HEK293 (cell line): Measurements from ENCODE around the gene DOCK4.

Source experiments
- CTCF ChIA-PET: fragments of 350-600 bp; formaldehyde crosslinking; extraction: SDS; loops from one replicate; lab custom pipeline; 2021; ENCODE audit warnings: antibody characterized with exemption; lab: Yijun Ruan, JAX
- POLR2A ChIA-PET: fragments of 300-600 bp; formaldehyde crosslinking; extraction: SDS; loops from one replicate; lab custom pipeline; 2020; ENCODE audit warnings: antibody characterized with exemption, inconsistent platforms; lab: Yijun Ruan, JAX
- H3K27ac ChIP-seq: fragments of 200-500 bp; sonication (Bioruptor generic); 2 replicates; pipeline ENCODE4 v1.5.1; 2014; ENCODE audit warnings: low read depth, low read length, control low read depth, inconsistent platforms; ENCODE audit errors: extremely low read depth
- H3K36me3 ChIP-seq, 2 experiments: fragments of 200-500 bp in 1 of 2; sonication (Bioruptor generic) in 1 of 2; 1 replicate in 1 of 2; 2 replicates in 1 of 2; pipeline ENCODE4 v1.5.1; 2014 to 2017; ENCODE audit warnings: inconsistent platforms in 2 of 2, low read length in 2 of 2; ENCODE audit not compliant: control insufficient read depth in 2 of 2, insufficient read depth in 1 of 2
- H3K4me1 ChIP-seq: fragments of 200-500 bp; sonication (Bioruptor generic); 2 replicates; pipeline ENCODE4 v1.5.1; 2014; ENCODE audit warnings: mild to moderate bottlenecking, low read length, inconsistent platforms; ENCODE audit not compliant: control insufficient read depth, insufficient read depth
- H3K4me3 ChIP-seq: 2 replicates; pipeline ENCODE4 v1.5.1; 2011; ENCODE audit warnings: low read depth, mild to moderate bottlenecking, control low read depth, low read length, moderate library complexity
- H3K9me3 ChIP-seq: fragments of 200-500 bp; sonication (Bioruptor generic); 2 replicates; pipeline ENCODE4 v1.5.1; 2014; ENCODE audit warnings: low read depth, low read length, inconsistent platforms; ENCODE audit not compliant: control insufficient read depth, insufficient read depth
- FEZF1 ChIP-seq: fragments of 450-650 bp; formaldehyde crosslinking; IDR thresholded peaks from 2 replicates; pipeline ENCODE4 v1.5.1; 2016; ENCODE audit warnings: missing biosample characterization, missing genetic modification characterization
- HOXD13 ChIP-seq: sonication (generic); formaldehyde crosslinking; IDR thresholded peaks from 2 replicates; pipeline ENCODE4 v1.8.0; 2022; ENCODE audit warnings: missing genetic modification reagents, borderline replicate concordance
- IKZF3 ChIP-seq: fragments of 450-650 bp; IDR thresholded peaks from 2 replicates; pipeline ENCODE4 v1.5.0; 2018; ENCODE audit warnings: missing biosample characterization, mild to moderate bottlenecking, missing genetic modification characterization, moderate library complexity
- MYNN ChIP-seq: fragments of 450-650 bp; formaldehyde crosslinking; IDR thresholded peaks from 2 replicates; pipeline ENCODE4 v1.5.1; 2016; ENCODE audit warnings: missing biosample characterization, missing genetic modification characterization, borderline replicate concordance
- OSR2 ChIP-seq: fragments of 450-650 bp; formaldehyde crosslinking; IDR thresholded peaks from 2 replicates; pipeline ENCODE4 v1.5.1; 2016; ENCODE audit warnings: missing biosample characterization, missing genetic modification characterization
- RBAK ChIP-seq: fragments of 450-650 bp; formaldehyde crosslinking; IDR thresholded peaks from 2 replicates; pipeline ENCODE4 v1.5.1; 2016; ENCODE audit warnings: missing biosample characterization, missing genetic modification characterization
- SCRT2 ChIP-seq: fragments of 450-650 bp; formaldehyde crosslinking; IDR thresholded peaks from 2 replicates; pipeline ENCODE4 v1.5.1; 2016; ENCODE audit warnings: missing biosample characterization, missing genetic modification characterization
- SP7 ChIP-seq: fragments of 450-650 bp; formaldehyde crosslinking; IDR thresholded peaks from 2 replicates; pipeline ENCODE4 v1.5.1; 2016; ENCODE audit warnings: missing biosample characterization, missing genetic modification characterization
- WT1 ChIP-seq: fragments of 450-650 bp; formaldehyde crosslinking; IDR thresholded peaks from 2 replicates; pipeline ENCODE4 v1.5.1; 2016; ENCODE audit warnings: missing biosample characterization, missing genetic modification characterization
- YY1 ChIP-seq: fragments of 450-650 bp; formaldehyde crosslinking; IDR thresholded peaks from 2 replicates; pipeline ENCODE4 v1.5.1; 2018; ENCODE audit warnings: missing biosample characterization, missing genetic modification characterization
- ZBTB1 ChIP-seq: fragments of 450-650 bp; formaldehyde crosslinking; IDR thresholded peaks from 2 replicates; pipeline ENCODE4 v1.5.1; 2016; ENCODE audit warnings: missing biosample characterization, missing genetic modification characterization
- ZFHX2 ChIP-seq: fragments of 450-650 bp; formaldehyde crosslinking; conservative IDR thresholded peaks from 2 replicates; pipeline ENCODE4 v1.5.1; 2016; ENCODE audit warnings: missing biosample characterization, missing genetic modification characterization
- ZFP69B ChIP-seq: fragments of 450-650 bp; formaldehyde crosslinking; IDR thresholded peaks from 2 replicates; pipeline ENCODE4 v1.5.1; 2016; ENCODE audit warnings: missing biosample characterization, missing genetic modification characterization
- ZIC2 ChIP-seq: fragments of 450-650 bp; formaldehyde crosslinking; IDR thresholded peaks from 2 replicates; pipeline ENCODE4 v1.5.1; 2016; ENCODE audit warnings: missing biosample characterization, missing genetic modification characterization
- ZNF274 ChIP-seq, 2 experiments: fragments of 200-500 bp in 1 of 2; fragments of 450-650 bp in 1 of 2; sonication (Bioruptor generic) in 1 of 2; formaldehyde crosslinking in 1 of 2; IDR thresholded peaks; 2 replicates each; pipeline versions ENCODE4 v1.5.1 to v1.6.1; 2014 to 2016; ENCODE audit warnings: borderline replicate concordance in 1 of 2, inconsistent platforms in 1 of 2, low read length in 1 of 2, missing biosample characterization in 1 of 2, missing genetic modification characterization in 1 of 2
- ZNF394 ChIP-seq: fragments of 450-650 bp; formaldehyde crosslinking; IDR thresholded peaks from 2 replicates; pipeline ENCODE4 v1.5.1; 2016; ENCODE audit warnings: missing biosample characterization, missing genetic modification characterization, mild to moderate bottlenecking, moderate library complexity, borderline replicate concordance
- ZNF585B ChIP-seq: fragments of 450-650 bp; formaldehyde crosslinking; IDR thresholded peaks from 2 replicates; pipeline ENCODE4 v1.5.1; 2016; ENCODE audit warnings: missing biosample characterization, missing genetic modification characterization
- ZNF629 ChIP-seq: fragments of 450-650 bp; formaldehyde crosslinking; IDR thresholded peaks from 2 replicates; pipeline ENCODE4 v1.5.1; 2017; ENCODE audit warnings: missing biosample characterization, missing genetic modification characterization
- ZNF660 ChIP-seq: fragments of 450-650 bp; IDR thresholded peaks from 2 replicates; pipeline ENCODE4 v1.5.1; 2018; ENCODE audit warnings: missing biosample characterization, mild to moderate bottlenecking, missing genetic modification characterization
- ZNF768 ChIP-seq: fragments of 450-650 bp; formaldehyde crosslinking; IDR thresholded peaks from 2 replicates; pipeline ENCODE4 v1.5.1; 2018; ENCODE audit warnings: missing biosample characterization, mild to moderate bottlenecking, missing genetic modification characterization
- ZNF843 ChIP-seq: fragments of 450-650 bp; formaldehyde crosslinking; IDR thresholded peaks from 2 replicates; pipeline ENCODE4 v1.5.1; 2016; ENCODE audit warnings: missing biosample characterization, missing genetic modification characterization
- ZSCAN30 ChIP-seq: fragments of 450-650 bp; IDR thresholded peaks from 2 replicates; pipeline ENCODE4 v1.5.1; 2018; ENCODE audit warnings: missing biosample characterization, mild to moderate bottlenecking, missing genetic modification characterization, moderate library complexity
- ZXDB ChIP-seq: fragments of 450-650 bp; formaldehyde crosslinking; IDR thresholded peaks from 2 replicates; pipeline ENCODE4 v1.5.1; 2016; ENCODE audit warnings: missing biosample characterization, missing genetic modification characterization
- TF ChIP-seq, protein P1 (sequence below): fragments of 450-650 bp; formaldehyde crosslinking; IDR thresholded peaks from 2 replicates; pipeline ENCODE4 v1.5.1; 2017; ENCODE audit warnings: missing biosample characterization, missing genetic modification characterization
- TF ChIP-seq, protein P2 (sequence below): fragments of 450-650 bp; formaldehyde crosslinking; IDR thresholded peaks from 2 replicates; pipeline ENCODE4 v1.5.1; 2017; ENCODE audit warnings: missing biosample characterization, missing genetic modification characterization
- TF ChIP-seq, protein P3 (sequence below): fragments of 450-650 bp; formaldehyde crosslinking; IDR thresholded peaks from 2 replicates; pipeline ENCODE4 v1.5.1; 2016; ENCODE audit warnings: missing biosample characterization, missing genetic modification characterization
- TF ChIP-seq, protein P4 (sequence below): fragments of 450-650 bp; formaldehyde crosslinking; optimal IDR thresholded peaks from 2 replicates; pipeline ENCODE3; 2016; ENCODE audit warnings: missing biosample characterization, mild to moderate bottlenecking, missing genetic modification characterization

Gene DOCK4

DNA sequence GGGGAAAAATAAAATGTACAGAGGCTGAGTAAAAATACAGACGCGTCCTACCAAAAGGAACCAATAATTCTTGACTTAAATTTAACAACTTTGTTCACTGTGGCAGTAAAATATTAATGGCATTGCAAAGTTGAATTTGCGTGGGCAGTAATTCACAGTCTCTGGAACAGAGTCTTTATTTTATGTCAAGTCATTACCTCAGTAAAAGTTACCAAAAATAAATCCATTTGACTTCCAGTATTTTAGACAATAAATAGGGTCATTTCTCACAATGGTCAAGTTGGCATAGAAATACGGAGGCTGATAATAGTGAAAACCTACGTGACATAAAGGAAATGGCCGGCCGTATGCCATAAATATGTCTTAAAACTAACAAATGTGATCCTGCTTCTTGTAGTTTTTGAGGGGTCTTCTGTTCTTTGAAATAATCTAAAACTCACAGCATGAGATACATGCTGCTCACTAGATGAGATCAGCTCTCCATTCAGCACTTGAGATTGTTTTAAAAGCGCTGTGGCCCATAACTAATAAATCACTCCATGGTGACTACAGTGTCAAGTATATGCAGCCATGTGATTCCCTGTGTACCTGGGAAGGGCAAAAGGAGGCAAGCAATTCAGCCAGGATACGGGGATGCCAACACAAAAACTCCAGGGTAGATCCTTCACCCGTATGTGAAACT is 75.3 kb downstream of the DOCK4 start (continued):
- 0 out of 2 replicates have a peak, but pooled peaks have one; percentile 9 for TF ChIP-seq WT1 (tag by site-specific recombination)
- 0 out of 2 replicates have a peak, but pooled peaks have one; percentile 10 for TF ChIP-seq ZNF394 (tag by site-specific recombination)
- peak; percentile 84 for TF ChIP-seq ZXDB (tag by site-specific recombination)
- TF ChIP-seq, protein P1, sequence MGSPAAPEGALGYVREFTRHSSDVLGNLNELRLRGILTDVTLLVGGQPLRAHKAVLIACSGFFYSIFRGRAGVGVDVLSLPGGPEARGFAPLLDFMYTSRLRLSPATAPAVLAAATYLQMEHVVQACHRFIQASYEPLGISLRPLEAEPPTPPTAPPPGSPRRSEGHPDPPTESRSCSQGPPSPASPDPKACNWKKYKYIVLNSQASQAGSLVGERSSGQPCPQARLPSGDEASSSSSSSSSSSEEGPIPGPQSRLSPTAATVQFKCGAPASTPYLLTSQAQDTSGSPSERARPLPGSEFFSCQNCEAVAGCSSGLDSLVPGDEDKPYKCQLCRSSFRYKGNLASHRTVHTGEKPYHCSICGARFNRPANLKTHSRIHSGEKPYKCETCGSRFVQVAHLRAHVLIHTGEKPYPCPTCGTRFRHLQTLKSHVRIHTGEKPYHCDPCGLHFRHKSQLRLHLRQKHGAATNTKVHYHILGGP = peak; percentile 24; the same call in 1 of the 2 replicates
- TF ChIP-seq SCRT2 = no peak
- peak; percentile 51; the same call in 1 of the 2 replicates for TF ChIP-seq ZNF629 (tag by site-specific recombination)
- TF ChIP-seq ZNF843 (tag by site-specific recombination) = peak; percentile 86
- TF ChIP-seq ZNF585B (tag by site-specific recombination) = no peak
- TF ChIP-seq FEZF1 (tag by site-specific recombination) = peak; percentile 94
- TF ChIP-seq YY1 (tag by site-specific recombination) = 0 out of 2 replicates have a peak, but pooled peaks have one; percentile 25
- TF ChIP-seq OSR2 (tag by site-specific recombination) = peak; percentile 79
- peak; percentile 54; the same call in 1 of the 2 replicates for TF ChIP-seq ZNF660 (tag by site-specific recombination)
- TF ChIP-seq, protein P2, sequence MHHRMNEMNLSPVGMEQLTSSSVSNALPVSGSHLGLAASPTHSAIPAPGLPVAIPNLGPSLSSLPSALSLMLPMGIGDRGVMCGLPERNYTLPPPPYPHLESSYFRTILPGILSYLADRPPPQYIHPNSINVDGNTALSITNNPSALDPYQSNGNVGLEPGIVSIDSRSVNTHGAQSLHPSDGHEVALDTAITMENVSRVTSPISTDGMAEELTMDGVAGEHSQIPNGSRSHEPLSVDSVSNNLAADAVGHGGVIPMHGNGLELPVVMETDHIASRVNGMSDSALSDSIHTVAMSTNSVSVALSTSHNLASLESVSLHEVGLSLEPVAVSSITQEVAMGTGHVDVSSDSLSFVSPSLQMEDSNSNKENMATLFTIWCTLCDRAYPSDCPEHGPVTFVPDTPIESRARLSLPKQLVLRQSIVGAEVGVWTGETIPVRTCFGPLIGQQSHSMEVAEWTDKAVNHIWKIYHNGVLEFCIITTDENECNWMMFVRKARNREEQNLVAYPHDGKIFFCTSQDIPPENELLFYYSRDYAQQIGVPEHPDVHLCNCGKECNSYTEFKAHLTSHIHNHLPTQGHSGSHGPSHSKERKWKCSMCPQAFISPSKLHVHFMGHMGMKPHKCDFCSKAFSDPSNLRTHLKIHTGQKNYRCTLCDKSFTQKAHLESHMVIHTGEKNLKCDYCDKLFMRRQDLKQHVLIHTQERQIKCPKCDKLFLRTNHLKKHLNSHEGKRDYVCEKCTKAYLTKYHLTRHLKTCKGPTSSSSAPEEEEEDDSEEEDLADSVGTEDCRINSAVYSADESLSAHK = peak; percentile 58
- TF ChIP-seq, protein P3, sequence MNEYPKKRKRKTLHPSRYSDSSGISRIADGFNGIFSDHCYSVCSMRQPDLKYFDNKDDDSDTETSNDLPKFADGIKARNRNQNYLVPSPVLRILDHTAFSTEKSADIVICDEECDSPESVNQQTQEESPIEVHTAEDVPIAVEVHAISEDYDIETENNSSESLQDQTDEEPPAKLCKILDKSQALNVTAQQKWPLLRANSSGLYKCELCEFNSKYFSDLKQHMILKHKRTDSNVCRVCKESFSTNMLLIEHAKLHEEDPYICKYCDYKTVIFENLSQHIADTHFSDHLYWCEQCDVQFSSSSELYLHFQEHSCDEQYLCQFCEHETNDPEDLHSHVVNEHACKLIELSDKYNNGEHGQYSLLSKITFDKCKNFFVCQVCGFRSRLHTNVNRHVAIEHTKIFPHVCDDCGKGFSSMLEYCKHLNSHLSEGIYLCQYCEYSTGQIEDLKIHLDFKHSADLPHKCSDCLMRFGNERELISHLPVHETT (tag by site-specific recombination) = 0 out of 2 replicates have a peak, but pooled peaks have one; percentile 21
- TF ChIP-seq ZFHX2 = peak; percentile 24
- TF ChIP-seq SP7 (tag by site-specific recombination) = peak; percentile 55
- TF ChIP-seq ZIC2 (tag by site-specific recombination) = peak; percentile 66
- TF ChIP-seq ZFP69B (tag by site-specific recombination) = no peak
- peak; percentile 46; the same call in 1 of the 2 replicates for TF ChIP-seq ZSCAN30 (tag by site-specific recombination)
- TF ChIP-seq IKZF3 = peak; percentile 69; the same call in 1 of the 2 replicates

DNA sequence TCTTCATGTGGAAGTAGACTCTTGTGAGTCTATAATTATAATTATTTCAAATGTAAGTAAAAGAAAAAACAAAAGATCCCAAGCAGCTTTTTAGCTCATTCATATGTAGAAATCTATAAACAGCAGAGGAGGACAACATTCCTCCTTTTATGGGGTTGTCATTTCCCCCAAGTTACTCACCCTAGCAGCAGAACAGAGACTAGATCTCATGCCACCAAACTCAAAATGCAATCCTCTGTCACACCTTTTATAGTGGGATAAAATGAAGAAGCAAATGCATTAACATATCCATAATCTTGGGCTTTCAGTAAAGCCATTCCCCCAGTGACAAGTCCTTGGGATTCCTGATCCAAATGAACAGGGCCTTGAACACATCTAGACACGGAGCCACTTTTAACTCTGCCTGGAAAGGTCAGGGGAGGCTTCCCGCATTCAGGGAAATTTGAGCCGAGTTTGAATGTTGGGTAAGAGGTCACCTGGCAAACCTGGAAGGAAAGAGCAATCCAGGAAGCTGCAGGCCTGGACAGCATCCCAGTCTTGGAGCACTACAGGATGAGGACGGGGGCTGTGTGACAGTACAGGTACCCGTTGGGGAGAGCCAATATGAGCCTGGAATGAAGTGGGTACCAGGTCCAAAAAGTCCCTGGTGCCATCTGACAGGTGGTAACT is 76.4 kb downstream of the DOCK4 start:
- Histone ChIP-seq H3K4me3 (no peak overlapping the region), H3K36me3 (no peaks in the 10 kb centered on the region), H3K4me1 (peaks cover 34% of the 10 kb centered on the region), H3K27ac (peak overlapping the region; percentile 17; the same call in 1 of the 2 replicates), H3K9me3 (no peaks in the 10 kb centered on the region)
- ChIA-PET CTCF (no interaction called here), POLR2A (no interaction called here)
- TF ChIP-seq ZBTB1 = no peak
- peak; percentile 86 for TF ChIP-seq FEZF1 (tag by site-specific recombination)
- TF ChIP-seq RBAK = no peak
- TF ChIP-seq, protein P4, sequence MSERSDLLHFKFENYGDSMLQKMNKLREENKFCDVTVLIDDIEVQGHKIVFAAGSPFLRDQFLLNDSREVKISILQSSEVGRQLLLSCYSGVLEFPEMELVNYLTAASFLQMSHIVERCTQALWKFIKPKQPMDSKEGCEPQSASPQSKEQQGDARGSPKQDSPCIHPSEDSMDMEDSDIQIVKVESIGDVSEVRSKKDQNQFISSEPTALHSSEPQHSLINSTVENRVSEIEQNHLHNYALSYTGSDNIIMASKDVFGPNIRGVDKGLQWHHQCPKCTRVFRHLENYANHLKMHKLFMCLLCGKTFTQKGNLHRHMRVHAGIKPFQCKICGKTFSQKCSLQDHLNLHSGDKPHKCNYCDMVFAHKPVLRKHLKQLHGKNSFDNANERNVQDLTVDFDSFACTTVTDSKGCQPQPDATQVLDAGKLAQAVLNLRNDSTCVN (tag by site-specific recombination) = no peak
- TF ChIP-seq, protein P1 = peak; percentile 70
- no peak for TF ChIP-seq ZNF394 (tag by site-specific recombination)
- no peak for TF ChIP-seq ZNF274 (IDR thresholded peaks at IDR 0.05; ENCODE audit: low read length)
- no peak for TF ChIP-seq ZNF274 (tag by site-specific recombination; IDR thresholded peaks at IDR 0.05; ENCODE audit: borderline replicate concordance)
- TF ChIP-seq HOXD13 (CRISPR knock-in tag) = no peak
- no peak for TF ChIP-seq MYNN
- TF ChIP-seq ZNF768 (tag by site-specific recombination) = no peak
